ENCODE data around the gene GSX2. TPM values are rescaled to one million over a fixed set of nuclear protein-coding genes. Genes with fewer than 3 reads are reported as not detected.

GSX2 gene
- total and polyA plus RNA-seq, 2 of the 13 experiments (the other 11 are each of a cell fraction or from before 2014, with no cell fraction given) = not detected

- no peak for ATAC-seq
- TF ChIP-seq CENPBD1 (CRISPR knock-in tag; IDR thresholded peaks at IDR 0.05; ENCODE audit: borderline replicate concordance, low read depth) (no peak), ZNF672 (CRISPR knock-in tag; IDR thresholded peaks at IDR 0.05) (no peak), FOXP1 (IDR thresholded peaks at IDR 0.05) (no peak), FOXP1 (CRISPR knock-in tag; IDR thresholded peaks at IDR 0.05) (no peak), ZNF20 (CRISPR knock-in tag; IDR thresholded peaks at IDR 0.05) (no peak), MIXL1 (CRISPR knock-in tag; IDR thresholded peaks at IDR 0.05) (no peak), JUNB (CRISPR knock-in tag; IDR thresholded peaks at IDR 0.05; ENCODE audit: borderline replicate concordance) (no peak), REST (IDR thresholded peaks at IDR 0.05; ENCODE audit: borderline replicate concordance in 1 of 2, low read depth in 1 of 2, low read length in 2 of 2) (no peak), BCL3 (CRISPR knock-in tag; IDR thresholded peaks at IDR 0.05) (no peak), MTA3 (CRISPR knock-in tag; IDR thresholded peaks at IDR 0.05) (no peak), NR1H2 (CRISPR knock-in tag; IDR thresholded peaks at IDR 0.05; ENCODE audit: borderline replicate concordance, low read depth) (no peak), ZNF773 (CRISPR knock-in tag; IDR thresholded peaks at IDR 0.05; ENCODE audit: borderline replicate concordance) (no peak), ZNF143 (CRISPR knock-in tag; IDR thresholded peaks at IDR 0.05) (no peak), CREB3 (CRISPR knock-in tag; IDR thresholded peaks at IDR 0.05) (no peak), ZNF296 (CRISPR knock-in tag; conservative IDR thresholded peaks at IDR 0.05) (no peak), CERS6 (CRISPR knock-in tag; IDR thresholded peaks at IDR 0.05) (no peak)
- H3K4me2 ChIP-seq (ENCODE audit: low read depth, low read length) = no peak overlapping the region
- H3K4me1 ChIP-seq (ENCODE audit: insufficient read depth, low read length) = no peaks in the 10 kb centered on the region
- no peak overlapping the region for H2AFZ ChIP-seq (ENCODE audit: low read length)
- intact Hi-C loops (cut with micrococcal nuclease; ENCODE audit: unreplicated experiment) (no loop called here), in situ Hi-C loops (cut with HindIII; ENCODE audit: extremely low pct_ligation_motif_present, low pct_unique_long_range_greater_than_20kb) (no loop called here)
- no peaks in the 10 kb centered on the region for H3K36me3 ChIP-seq (replicated peaks in 1 of 2; ENCODE audit: control insufficient read depth in 1 of 2, insufficient read depth in 2 of 2, low read length in 2 of 2)
- H3K4me3 ChIP-seq (replicated peaks in 1 of 3; ENCODE audit: insufficient read depth in 1 of 3, low read depth in 2 of 3, low read length in 3 of 3) = no peak overlapping the region
- no peak for DNase-seq (ENCODE audit: low spot score)
- FAIRE-seq = no peak
- H4K20me1 ChIP-seq (ENCODE audit: insufficient read depth, low read length) = no peaks in the 10 kb centered on the region
- H3K9ac ChIP-seq (ENCODE audit: insufficient read depth, low read depth, low read length) = no peak overlapping the region
- ChIA-PET CTCF (ENCODE audit: low intra/inter-chr PET ratio, low total read pairs) (no interaction called here), POLR2A (no interaction called here)
- WGBS (ENCODE audit: low lambda C conversion rate) = 26% methylated on average over 5 of the region's 5 CpGs
- no peaks in the 10 kb centered on the region for H3K79me2 ChIP-seq (ENCODE audit: insufficient read depth, low read length)
- no peaks in the 10 kb centered on the region for H3K27me3 ChIP-seq (ENCODE audit: control insufficient read depth in 1 of 2, insufficient read depth in 2 of 2, low read length in 2 of 2)
- no TSS peak for BruUV-seq (replicated peaks)
- no peaks in the 10 kb centered on the region for H3K9me3 ChIP-seq (ENCODE audit: low read length)
- H3K27ac ChIP-seq (ENCODE audit: extremely low read length, insufficient read depth, low read length) = no peak overlapping the region
Observed at GRCh38 chr4:54118850-54119589, 19.1 kb downstream of the GSX2 start.

All from HepG2 (cell line).